GM12878 (cell line): ENCODE results near the gene LIX1L. TPM values are rescaled to one million over a fixed set of nuclear protein-coding genes. Genes with fewer than 3 reads are reported as not detected.

ENCODE experiments used
- ATAC-seq: fragments of 200-7000 bp; cut with Tn5 transposase; 3 replicates; pipeline ENCODE4 v1.9.1; 2020; ENCODE audit warnings: mild to moderate bottlenecking, moderate library complexity
- BruUV-seq: library from RNA; stranded (reverse); fragments of 400-500 nt; replicated peaks from 2 replicates; lab custom pipeline; 2021; lab: Mats Ljungman, UMichigan
- CTCF ChIA-PET: fragments of 300-600 bp; sonication (Branson Sonifier 250); formaldehyde crosslinking; extraction: SDS; loops from one replicate; lab custom pipeline; 2021; ENCODE audit warnings: inconsistent platforms; lab: Yijun Ruan, JAX
- POLR2A ChIA-PET: fragments of 350-600 bp; formaldehyde crosslinking; extraction: SDS; loops from one replicate; lab custom pipeline; 2021; ENCODE audit warnings: inconsistent platforms; lab: Charles Lee
- RAD21 ChIA-PET: fragments of 300-600 bp; sonication (Branson Sonifier 250); formaldehyde crosslinking; loops from one replicate; lab custom pipeline; 2023; ENCODE audit warnings: antibody characterized with exemption; ENCODE audit not compliant: unreplicated experiment; lab: Charles Lee
- SMC1A ChIA-PET: fragments of 300-600 bp; sonication (Branson Sonifier 250); formaldehyde crosslinking; loops from one replicate; lab custom pipeline; 2023; ENCODE audit not compliant: unreplicated experiment, uncharacterized antibody; lab: Charles Lee
- DNase-seq: peaks from one replicate; pipeline ENCODE4 v3.0.0-alpha.2; 2011; ENCODE audit warnings: low read depth, low spot score
- FAIRE-seq: peaks from 3 replicates; lab custom pipeline; 2011; peaks lifted over from hg19 to GRCh38; lab: Jason Lieb, UNC
- H2AFZ ChIP-seq: 2 replicates; pipeline ENCODE4 v1.6.0; 2011; ENCODE audit warnings: low read depth, low read length, control low read depth; ENCODE audit not compliant: control insufficient read depth
- H3K27ac ChIP-seq: 2 replicates; pipeline ENCODE4 v1.5.1; 2011; ENCODE audit warnings: control low read depth; ENCODE audit not compliant: control insufficient read depth, insufficient read depth
- H3K27me3 ChIP-seq, 2 experiments: replicated peaks in 1 of 2; 2 replicates each; pipeline versions ENCODE4 v1.6.0 to v1.6.1; 2011; ENCODE audit warnings: low read length in 1 of 2; ENCODE audit not compliant: control insufficient read depth in 2 of 2, insufficient read depth in 2 of 2
- H3K36me3 ChIP-seq, 2 experiments: 2 replicates each; pipeline ENCODE4 v1.5.1; 2011; ENCODE audit warnings: low read length in 1 of 2; ENCODE audit not compliant: control insufficient read depth in 2 of 2, insufficient read depth in 2 of 2
- H3K4me1 ChIP-seq: 2 replicates; pipeline ENCODE4 v1.6.1; 2011; ENCODE audit warnings: mild to moderate bottlenecking, low read length, moderate library complexity, mixed read lengths; ENCODE audit not compliant: control insufficient read depth, insufficient read depth
- H3K4me2 ChIP-seq: 2 replicates; pipeline ENCODE4 v1.6.0; 2011; ENCODE audit warnings: control low read depth; ENCODE audit not compliant: control insufficient read depth, insufficient read depth
- H3K4me3 ChIP-seq: fragments of 200-600 bp; sonication (generic); 2 replicates; pipeline ENCODE4 v1.5.1; 2016
- H3K79me2 ChIP-seq: 2 replicates; pipeline ENCODE4 v1.6.0; 2011; ENCODE audit warnings: low read length; ENCODE audit not compliant: control insufficient read depth, insufficient read depth
- H3K9ac ChIP-seq: 2 replicates; pipeline ENCODE4 v1.8.0; 2011; ENCODE audit warnings: low read length, control low read depth, mixed read lengths; ENCODE audit not compliant: control insufficient read depth, insufficient read depth
- H3K9me3 ChIP-seq: replicated peaks from 3 replicates; pipeline ENCODE4 v1.5.1; 2011; ENCODE audit warnings: mild to moderate bottlenecking, low read length; ENCODE audit not compliant: control insufficient read depth, insufficient read depth
- H4K20me1 ChIP-seq: 2 replicates; pipeline ENCODE4 v1.6.0; 2011; ENCODE audit not compliant: control insufficient read depth, insufficient read depth
- BMI1 ChIP-seq: fragments of 450-650 bp; IDR thresholded peaks from 2 replicates; pipeline ENCODE4 v1.6.1; 2016; ENCODE audit warnings: mild to moderate bottlenecking, moderate library complexity, borderline replicate concordance
- RFX5 ChIP-seq: IDR thresholded peaks from 2 replicates; pipeline ENCODE4 v1.6.1; 2011; ENCODE audit warnings: low read depth, low read length, improper control_type of control experiment
- ZNF622 ChIP-seq: fragments of 450-650 bp; IDR thresholded peaks from 2 replicates; pipeline ENCODE4 v1.6.1; 2017; ENCODE audit warnings: mild to moderate bottlenecking, inconsistent platforms
- WGBS: methylation state at CpG from one replicate; pipeline ENCODE4 v1.1.6; 2016; ENCODE audit warnings: low lambda C conversion rate; ENCODE audit not compliant: insufficient replicate concordance, insufficient coverage; ENCODE audit errors: missing lambda C conversion rate; 5-methylcytosine and 5-hydroxymethylcytosine counted together
- in situ Hi-C: fragments of 300-500 bp; cut with MboI; formaldehyde crosslinking; loops from 9 replicates; pipeline ENCODE4 v1.14.3; 2018; ENCODE audit warnings: mixed read lengths
- intact Hi-C: fragments of 100-400 bp; cut with micrococcal nuclease; formaldehyde crosslinking; loops from one replicate; pipeline ENCODE4 v1.14.2; 2022; ENCODE audit not compliant: unreplicated experiment
- polyA plus RNA-seq, 11 experiments: library from polyadenylated mRNA; depleted of rRNA in 4 of 11; unstranded in 6 of 11; stranded (reverse) in 5 of 11; fragments of >200 nt; fragmentation: Nextera tagmentation in 4 of 11; fragmentation: Illumina TruSeq in 1 of 11; extraction: Ambion mirVana in 4 of 11; extraction: Trizol in 1 of 11; gene quantifications; 1 replicate in 1 of 11; 2 replicates in 10 of 11; pipeline versions ENCODE4 v1.2.1 to v1.2.3, GENCODE V29; 2011 to 2016; ENCODE audit warnings: inconsistent platforms in 2 of 11, missing spikeins in 2 of 11, low read depth in 1 of 11
- total RNA-seq, 4 experiments: library from RNA; depleted of rRNA in 3 of 4; stranded (reverse); fragments of >200 nt in 3 of 4; fragmentation: Illumina TruSeq in 1 of 4; extraction: Trizol in 1 of 4; gene quantifications; 2 replicates each; pipeline versions ENCODE4 v1.2.1 to v1.2.3, GENCODE V29; 2013 to 2021

Gene LIX1L
- total and polyA plus RNA-seq, 10 of the 15 experiments (the other 5 are each of a cell fraction or from before 2014, with no cell fraction given) = 5.5 to 48.2 (median 15.3) TPM

GRCh38 chr1:145963265-145964019, 5.6 kb upstream of the LIX1L start:
- BruUV-seq = no TSS peak
- 64% methylated on average over 5 of the region's 5 CpGs for WGBS
- FAIRE-seq = peak; percentile 47

More at GRCh38 chr1:145963265-145964019, 5.6 kb upstream of the LIX1L start:
- Histone ChIP-seq H3K9me3 (peaks cover 7% of the 10 kb centered on the region), H3K4me1 (peaks cover 19% of the 10 kb centered on the region), H3K27ac (peak overlapping the region; percentile 62; the same call in 1 of the 2 replicates), H3K9ac (peak overlapping the region; percentile 70), H2AFZ (peak overlapping the region; percentile 99; the same call in 1 of the 2 replicates), H3K27me3 (no peaks in the 10 kb centered on the region; a peak in 1 of 4 replicates), H3K4me2 (peak overlapping the region; percentile 75), H4K20me1 (no peaks in the 10 kb centered on the region), H3K36me3 (no peaks in the 10 kb centered on the region), H3K79me2 (no peaks in the 10 kb centered on the region; the same call in 1 of the 2 replicates), H3K4me3 (peak overlapping the region; percentile 79)
- ATAC-seq (no peak), DNase-seq (no peak)
- TF ChIP-seq BMI1 (peak; percentile 34; the same call in 1 of the 2 replicates), RFX5 (no peak), ZNF622 (no peak)
- intact Hi-C loops = loop anchor here (5.0 kb wide), 1 partner anchor 74 kb away; no protein-coding TSS in a partner anchor
- RAD21 ChIA-PET = interaction anchor here (0.9 to 6.7 kb wide), 13 partner anchors 9 to 118 kb away, joined by 3 to 100 read pairs (median 7); partner anchors contain the start of genes NUDT17, PEX11B, PIAS3 and RBM8A
- SMC1A ChIA-PET = interaction anchor here (0.5 to 7.9 kb wide), 17 partner anchors 7 to 82 kb away, joined by 3 to 93 read pairs (median 5); partner anchors contain the start of gene RBM8A
- CTCF ChIA-PET = interaction anchor here (0.5 to 4.8 kb wide), 15 partner anchors 10 to 119 kb away, joined by 3 to 65 read pairs (median 7); partner anchors contain the start of genes ITGA10, NUDT17, PIAS3 and RBM8A
- in situ Hi-C loops = no loop called here
- POLR2A ChIA-PET = interaction anchor here (1.0 to 6.0 kb wide), 19 partner anchors 8 to 139 kb away, joined by 4 to 102 read pairs (median 9); partner anchors contain the start of genes NUDT17, PEX11B, PIAS3 and POLR3C
